Esophagus muscularis mucosa (tissue), 2 donors: ENCODE measurements around the gene LRRC8D.

Experiments
- EP300 ChIP-seq: sonication (generic); formaldehyde crosslinking; IDR thresholded peaks from one replicate; pipeline ENCODE4 v1.6.1; 2017; ENCODE audit warnings: antibody characterized with exemption
- POLR2A ChIP-seq: fragments of 450-650 bp; IDR thresholded peaks from one replicate; pipeline ENCODE4 v1.6.1; 2017; ENCODE audit warnings: antibody characterized with exemption, moderate library complexity, mild to moderate bottlenecking, low read depth

GRCh38 chr1:89962742-89963075, 141.9 kb downstream of the LRRC8D start:
- TF ChIP-seq POLR2A (no peak), EP300 (no peak)
